ENCODE data around the gene EIF3B.

- TF ChIP-seq CTCF (conservative IDR thresholded peaks at IDR 0.05; ENCODE audit: low read depth, low read length) = no peak
- no peak for TF ChIP-seq EZH2 (IDR thresholded peaks at IDR 0.05; ENCODE audit: borderline replicate concordance, low read depth, low read length, poor library complexity, severe bottlenecking)
These were observed 34.0 kb downstream of the EIF3B start for GRCh38 chr7:2388637-2388954.
